ENCODE measurements around the gene ITGAX.

- TF ChIP-seq CTCF (IDR thresholded peaks at IDR 0.05; ENCODE audit: low read length), result no peak
- no peak for TF ChIP-seq EZH2 (optimal IDR thresholded peaks at IDR 0.05; ENCODE audit: low read depth, low read length)
These were observed 52.4 kb downstream of the ITGAX start for GRCh38 chr16:31407406-31407805.
